Fibroblast of skin of scalp (primary cell): Measurements from ENCODE around the gene CEBPG. TPM values are rescaled to one million over a fixed set of nuclear protein-coding genes. Genes with fewer than 3 reads are reported as not detected.

Source experiments
- DNase-seq: peaks from one replicate; pipeline ENCODE4 v3.0.0-alpha.2; 2013
- polyA plus RNA-seq, 2 experiments: library from polyadenylated mRNA; unstranded; fragments of 120-200 nt; gene quantifications; one replicate each; pipeline ENCODE4 v1.2.1, GENCODE V29; 2013; ENCODE audit not compliant: insufficient read length in 2 of 2

CEBPG gene
- 51.6 TPM for polyA plus RNA-seq (2013, experiment 1 of 2; ENCODE audit: insufficient read length)
- 53.2 TPM for polyA plus RNA-seq (2013, experiment 2 of 2; ENCODE audit: insufficient read length)

DNA sequence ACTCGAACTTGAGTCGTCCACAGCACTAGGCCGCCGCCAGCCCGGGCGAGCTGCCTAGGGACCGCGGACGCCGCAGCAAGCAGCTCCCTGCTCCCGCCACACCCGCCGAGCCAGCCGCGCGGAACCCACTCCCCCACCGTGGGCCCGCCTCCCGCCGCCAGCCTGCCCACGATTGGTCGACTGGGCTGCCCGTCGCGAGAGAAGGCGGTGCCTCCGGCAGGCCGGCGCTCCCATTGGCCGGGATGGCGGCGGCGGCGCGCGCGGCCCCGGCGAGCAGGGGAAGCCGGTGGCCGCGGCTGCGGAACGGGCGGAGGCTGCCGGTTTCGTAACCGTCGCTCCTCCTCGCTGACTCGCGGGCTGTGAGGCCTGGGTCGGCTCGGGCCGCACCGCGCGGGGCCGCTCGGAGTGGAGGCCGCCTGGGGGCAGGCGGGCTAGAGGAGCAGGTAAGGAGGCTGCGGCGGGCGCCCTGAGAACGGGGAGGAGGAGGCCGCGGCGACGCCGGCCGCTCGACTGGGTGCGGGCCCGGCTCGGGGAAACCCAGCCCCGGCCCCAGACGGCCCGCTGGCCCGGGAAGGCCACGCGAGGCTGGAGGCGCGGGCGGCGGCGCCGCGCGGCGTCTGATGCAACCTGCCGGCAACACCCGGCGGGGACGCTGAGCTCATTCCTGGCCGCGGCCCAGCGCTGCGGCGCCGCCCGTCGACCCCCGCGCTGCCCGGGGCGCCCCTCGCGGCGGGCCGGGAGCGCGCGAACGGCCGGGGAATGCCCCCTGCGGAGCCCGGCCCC lies at the start of gene CEBPG:
TSS of gene CEBPG (plus strand) at position 257 of the 783 bp plus-strand sequence. CDS start 5,531 bp downstream, outside the sequence.
- peak; percentile 95 for DNase-seq

DNA sequence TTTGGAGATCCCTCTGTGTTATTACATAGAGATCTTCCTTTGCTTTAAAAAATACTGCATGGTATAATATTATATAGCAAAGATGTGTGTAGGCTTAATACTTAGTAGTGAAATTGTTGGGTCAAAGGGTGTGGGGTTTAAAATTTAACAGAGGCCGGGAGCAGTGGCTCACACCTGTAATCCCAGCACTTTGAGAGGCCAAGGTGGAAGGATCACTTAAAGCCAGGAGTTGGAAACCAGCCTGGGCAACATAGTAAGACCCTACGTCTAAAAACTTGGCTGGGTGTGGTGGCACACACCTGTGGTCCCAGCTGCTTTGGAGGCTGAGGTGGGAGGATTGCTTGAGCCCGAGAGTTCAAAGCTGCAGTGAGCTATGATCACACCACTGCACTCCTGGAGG lies 48.9 kb upstream of the CEBPG start:
- DNase-seq, result no peak

DNA sequence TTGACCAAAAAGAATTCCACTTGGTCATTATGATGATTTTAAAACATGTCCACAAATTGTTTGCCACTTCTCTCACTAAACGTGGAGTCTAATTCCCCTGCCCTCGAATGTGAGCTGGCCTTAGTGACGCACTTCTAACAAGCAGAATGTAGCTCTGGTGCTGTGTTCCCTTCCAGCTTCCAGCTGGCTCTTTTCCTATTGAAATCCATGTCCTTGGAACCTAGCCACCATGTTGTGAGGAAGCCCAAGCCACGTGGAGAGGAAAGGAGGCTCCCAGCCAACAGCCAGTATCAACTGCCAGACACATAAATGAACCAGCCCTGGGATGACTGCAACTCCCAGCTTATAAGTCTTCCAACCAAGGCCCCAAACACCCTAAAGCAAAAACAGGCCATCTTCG lies 47.6 kb upstream of the CEBPG start:
- DNase-seq, result no peak

- no peak for DNase-seq
Measured at GRCh38 chr19:33329060-33329459, 44.4 kb upstream of the CEBPG start.

DNA sequence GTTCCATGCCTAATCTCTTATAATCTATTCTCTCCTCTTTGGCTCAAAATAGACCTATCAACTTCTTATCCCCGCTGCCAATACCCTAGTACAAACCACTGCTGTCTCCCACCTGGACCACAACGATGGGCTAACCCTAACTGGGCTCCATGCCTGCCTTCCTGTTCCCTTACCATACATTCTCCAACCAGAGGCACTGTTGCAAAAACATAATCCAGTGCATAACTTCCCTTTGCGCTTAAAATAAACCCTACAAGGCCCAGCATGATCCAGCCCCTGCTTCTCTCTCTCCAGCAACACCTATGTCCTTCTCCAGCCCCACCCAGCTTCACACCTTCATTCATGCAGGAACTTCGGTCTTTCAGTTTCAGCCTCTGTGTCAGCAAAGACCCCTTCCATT lies 43.8 kb upstream of the CEBPG start:
- DNase-seq, result no peak

DNA sequence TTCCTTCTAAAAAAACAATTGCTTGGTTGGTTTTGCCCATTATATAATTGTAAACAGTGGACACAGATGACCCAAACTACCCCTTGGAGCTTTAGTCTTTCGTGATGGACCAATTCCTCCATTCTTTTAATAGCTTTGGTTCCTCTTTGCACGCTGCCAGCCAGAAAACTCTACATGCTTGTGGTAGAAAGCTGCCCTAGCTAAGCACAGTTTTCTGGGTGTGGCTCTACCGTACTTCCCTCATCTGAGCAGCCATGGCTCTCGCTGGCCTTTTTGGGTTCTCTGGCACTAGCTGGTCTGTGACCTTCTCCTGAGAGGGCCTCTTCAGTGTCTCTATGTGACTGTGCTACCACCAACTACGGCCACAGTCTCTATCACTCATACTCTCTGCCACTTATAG lies 41.3 kb upstream of the CEBPG start:
- DNase-seq, result no peak

DNA sequence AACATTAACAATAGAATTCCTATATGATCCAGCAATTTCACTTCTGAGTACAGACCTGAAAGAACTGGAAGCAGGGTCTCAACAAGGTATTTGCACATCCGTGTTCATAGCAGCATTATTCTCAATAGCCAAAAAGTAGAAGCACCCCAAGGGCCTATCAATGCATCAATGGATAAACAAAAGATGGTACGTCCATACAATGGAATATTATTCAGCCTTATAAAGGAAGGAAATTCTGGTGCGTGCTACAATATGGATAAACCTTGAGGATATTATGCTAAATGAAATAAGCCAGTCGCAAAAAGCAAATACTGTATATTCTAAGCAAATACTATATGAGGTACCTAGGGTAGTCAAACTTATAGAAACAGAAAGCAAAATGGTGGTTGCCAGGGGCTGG lies 40.4 kb upstream of the CEBPG start:
- no peak for DNase-seq

DNA sequence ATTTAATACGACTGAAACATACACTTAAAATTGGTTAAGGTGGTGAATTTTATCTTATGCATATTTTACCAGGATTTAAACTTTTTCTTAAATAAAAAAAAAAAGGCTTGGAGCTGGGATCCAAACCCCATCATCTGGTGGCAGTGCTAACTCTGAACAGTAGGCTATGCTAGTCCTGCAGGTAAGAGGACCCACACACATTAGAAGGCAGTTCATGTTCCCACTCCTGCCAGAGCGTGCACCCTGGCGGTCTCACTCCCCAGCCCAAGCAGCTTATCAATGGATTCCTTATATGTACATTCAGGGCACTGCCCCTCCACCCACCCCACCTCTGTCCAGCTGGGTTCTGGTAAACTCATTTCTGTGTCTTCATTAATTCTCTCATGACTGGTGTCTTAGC lies 39.9 kb upstream of the CEBPG start:
- no peak for DNase-seq

GRCh38 chr19:33334271-33334670 lies 39.2 kb upstream of the CEBPG start:
- DNase-seq, result no peak

- no peak for DNase-seq
Measured at GRCh38 chr19:33335446-33335845, 38.1 kb upstream of the CEBPG start.

DNA sequence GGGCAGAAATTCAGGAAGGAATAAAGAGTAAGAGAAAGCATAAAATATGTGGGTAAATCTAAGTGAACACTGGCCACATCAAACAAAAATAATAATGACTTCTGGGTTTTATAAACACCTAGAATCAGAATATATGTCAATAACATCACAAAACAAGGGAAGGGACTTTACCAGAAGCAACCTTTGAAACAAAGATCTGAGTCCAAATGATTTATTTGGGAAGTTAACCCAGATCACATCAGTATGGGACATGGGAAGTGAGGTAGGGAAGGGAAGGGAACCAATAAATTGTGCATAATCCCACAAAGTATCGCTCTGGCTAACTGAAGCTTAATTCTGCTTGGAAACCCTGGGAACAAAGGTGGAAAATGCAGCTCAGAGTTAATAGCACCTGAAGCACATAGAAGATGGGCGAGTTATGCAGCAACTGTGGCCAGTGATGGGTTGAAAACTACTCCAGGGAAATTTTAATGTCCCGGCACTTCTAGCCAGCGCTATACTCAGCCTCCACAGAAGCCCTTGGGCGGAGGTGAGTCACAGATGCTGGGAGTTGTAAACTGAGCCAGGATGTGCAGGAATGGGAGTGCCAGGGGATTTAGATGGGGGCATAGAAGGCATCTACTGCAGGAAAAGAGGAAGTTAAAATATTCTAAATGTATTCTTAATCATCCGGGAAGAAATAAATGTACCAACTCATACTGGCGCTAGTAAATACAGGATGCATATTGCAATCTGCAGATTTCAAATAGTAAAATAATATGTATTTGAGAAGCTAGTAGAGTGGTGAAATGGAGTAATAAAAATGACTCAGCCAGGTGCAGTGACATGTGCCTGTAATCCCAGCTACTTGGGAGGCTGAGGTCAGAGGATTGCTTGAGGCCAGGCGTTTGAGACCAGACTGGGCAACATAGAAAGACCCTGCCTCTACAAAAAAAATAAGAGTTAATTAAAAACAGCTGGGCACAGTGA lies 34.2 kb upstream of the CEBPG start:
- no peak for DNase-seq

DNA sequence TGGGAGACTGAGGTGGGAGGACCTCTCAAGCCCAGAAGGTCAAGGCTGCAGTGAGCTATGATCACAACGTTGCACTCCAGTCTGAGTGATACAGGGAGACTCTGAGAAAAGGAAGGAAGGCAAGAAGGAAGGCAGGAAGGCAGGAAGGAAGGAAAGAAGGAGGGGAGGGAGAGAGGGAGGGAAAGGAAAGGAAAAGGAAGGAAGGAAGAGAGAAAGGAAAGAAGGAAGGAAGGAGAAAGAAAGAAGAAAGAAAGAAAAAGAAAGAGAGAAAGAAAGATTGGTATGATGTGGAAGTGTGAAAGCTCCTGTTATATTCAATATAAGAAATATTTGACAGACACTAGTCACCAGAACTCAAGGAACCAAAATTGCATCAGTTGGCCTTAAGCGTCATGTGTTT lies 32.5 kb upstream of the CEBPG start:
- no peak for DNase-seq

DNA sequence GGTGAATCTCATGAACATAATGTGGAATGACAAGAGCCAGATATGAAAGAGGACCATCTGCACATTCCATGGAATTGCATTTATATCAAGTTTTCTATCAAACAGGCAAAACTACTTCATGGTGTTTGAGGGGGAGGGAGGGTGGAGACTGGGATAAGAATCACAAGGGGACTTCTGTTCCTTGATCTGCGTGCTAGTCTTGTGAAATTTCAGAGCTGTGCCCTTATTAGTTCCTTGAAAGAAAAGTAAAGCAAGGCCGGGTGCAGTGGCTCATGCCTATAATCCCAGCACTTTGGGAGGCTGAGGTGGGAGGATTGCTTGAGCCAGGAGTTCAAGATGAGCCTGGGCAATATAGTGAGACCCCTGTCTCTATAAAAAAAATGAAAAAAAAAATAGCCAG lies 30.2 kb upstream of the CEBPG start:
- DNase-seq, result no peak

- peak; percentile 9 for DNase-seq
Measured at GRCh38 chr19:33343859-33344572, 29.5 kb upstream of the CEBPG start.

GRCh38 chr19:33344573-33344925 lies 29.0 kb upstream of the CEBPG start:
- no peak for DNase-seq

DNA sequence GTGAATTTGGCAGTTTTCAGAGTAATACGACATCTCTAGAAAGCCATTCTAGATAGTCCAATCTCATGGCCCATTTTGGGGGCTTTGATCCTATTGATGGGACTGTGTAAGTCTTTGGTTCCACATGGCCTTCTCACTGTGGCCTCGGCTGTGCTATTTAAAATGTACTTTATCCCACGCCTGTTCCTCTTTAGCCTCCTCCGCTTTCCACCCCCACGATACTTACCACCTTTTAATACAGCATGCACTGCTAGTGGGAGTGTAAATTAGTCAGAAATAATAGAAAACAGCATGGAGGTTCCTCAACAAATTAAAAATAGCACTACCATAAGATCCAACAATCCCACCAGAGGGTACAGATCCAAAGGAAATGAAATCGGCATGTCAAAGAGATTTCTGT lies 28.3 kb upstream of the CEBPG start:
- no peak for DNase-seq

DNA sequence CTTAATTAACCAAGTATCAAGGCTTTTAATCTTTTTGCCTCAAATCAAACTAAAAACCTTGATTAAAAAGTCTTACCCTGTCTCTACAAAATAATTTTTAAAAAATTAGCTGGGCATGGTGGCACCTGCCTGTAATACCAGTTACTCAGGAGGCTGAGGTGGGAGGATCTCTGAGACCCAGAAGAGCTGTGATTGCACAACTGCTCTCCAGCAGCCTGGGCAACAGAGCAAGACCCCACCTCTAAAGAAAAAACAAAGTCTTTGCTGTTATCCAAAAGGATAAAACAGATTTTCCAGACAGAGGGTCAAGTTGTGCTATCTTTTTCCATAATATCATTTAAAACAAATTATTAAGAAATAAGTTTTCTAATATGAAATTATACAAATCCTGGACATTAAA lies 26.8 kb upstream of the CEBPG start:
- DNase-seq, result no peak

DNA sequence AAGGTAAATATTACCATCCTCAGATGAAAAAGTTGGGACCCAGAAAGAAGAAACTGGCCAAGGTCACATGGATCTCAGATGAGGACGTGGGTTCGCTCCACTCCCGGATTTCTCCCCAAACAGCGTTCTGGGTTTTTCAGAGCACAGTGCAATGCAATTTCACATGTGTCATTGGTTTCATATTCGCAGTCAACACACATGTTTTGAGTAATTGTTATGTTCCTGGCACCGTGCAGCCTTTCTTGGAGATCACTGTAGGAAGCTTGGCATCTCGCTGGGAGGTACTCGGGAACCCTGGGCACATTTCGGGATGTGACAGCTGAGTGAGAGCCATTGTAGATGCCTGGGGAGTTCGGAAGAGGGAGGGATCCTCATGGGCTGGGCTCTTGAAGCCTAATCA lies 26.2 kb upstream of the CEBPG start:
- no peak for DNase-seq

DNA sequence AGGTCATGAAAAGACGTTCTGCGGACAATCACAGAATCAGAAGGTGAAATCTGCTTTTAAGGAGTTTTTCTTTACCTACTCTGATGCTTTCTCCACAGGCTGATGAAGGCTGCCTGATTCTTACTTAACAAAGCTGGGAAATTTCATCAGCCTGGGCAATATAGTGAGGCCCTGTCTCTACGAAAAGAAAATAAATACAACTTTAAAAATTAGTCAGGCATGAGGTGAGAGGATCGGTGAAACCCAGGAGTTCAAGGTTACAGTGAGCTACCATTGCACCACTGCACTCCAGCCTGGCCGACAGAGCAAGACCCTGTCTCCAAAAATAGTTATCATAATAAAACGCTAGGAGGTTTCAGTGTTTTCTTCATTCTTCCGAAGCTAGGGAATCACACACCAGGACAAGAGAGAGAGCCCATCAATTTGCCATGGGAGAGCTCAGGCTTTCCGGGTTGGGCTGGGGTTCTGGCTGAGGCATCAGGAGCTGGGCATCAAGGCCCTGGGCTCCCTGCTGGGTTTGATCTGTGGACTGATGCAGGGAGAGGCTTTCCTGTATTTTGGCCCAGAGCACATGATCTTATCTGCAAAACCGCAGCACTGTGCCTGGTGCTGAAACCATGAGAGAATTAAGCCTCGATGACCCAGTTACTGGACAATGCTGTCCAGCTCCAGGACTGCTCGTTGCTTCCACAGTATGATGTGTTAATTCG lies 25.1 kb upstream of the CEBPG start:
- no peak for DNase-seq

DNA sequence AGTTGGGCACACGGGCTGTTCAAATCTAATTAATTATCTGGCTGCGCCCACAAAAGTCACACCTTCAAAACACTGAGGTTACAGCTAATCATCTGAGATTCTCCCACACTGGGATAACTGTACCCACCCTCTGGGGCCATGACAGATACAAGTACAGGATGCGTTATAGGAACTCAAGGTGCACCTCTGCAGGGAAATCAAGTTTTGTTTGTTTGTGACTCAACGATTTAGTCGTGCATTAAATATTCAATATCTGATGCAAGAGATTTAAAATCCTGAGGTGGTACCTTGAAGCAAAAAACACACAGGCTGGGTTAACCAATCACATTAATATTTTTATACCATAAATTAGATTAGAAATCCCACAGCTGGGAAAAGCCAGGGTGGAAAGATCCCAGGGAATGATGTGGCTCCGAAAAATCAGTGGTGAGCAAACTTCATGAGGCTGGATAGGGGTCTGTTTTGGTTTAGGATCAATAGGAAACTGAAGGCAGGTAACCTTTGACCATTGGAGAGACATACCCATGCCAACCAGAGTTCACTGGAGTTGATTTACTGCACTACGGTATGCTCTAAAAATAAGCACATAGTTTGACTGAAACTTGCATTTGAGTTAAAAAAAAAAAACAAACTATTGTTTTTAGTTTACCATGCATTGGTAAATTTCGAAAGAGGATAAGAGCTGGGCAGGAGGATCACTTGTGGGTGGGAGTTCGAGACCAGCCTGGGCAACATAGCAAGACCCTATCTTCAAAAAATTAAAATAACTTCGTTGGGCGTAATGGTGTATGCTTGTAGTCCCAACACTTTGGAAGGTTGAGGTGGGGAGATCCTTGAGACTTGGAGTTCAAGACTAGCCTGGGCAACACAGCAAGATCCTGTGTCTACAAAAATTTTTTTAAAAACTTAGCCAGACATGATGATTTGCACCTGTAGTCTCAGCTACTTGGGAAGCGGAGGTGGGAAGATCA lies 23.9 kb upstream of the CEBPG start:
- no peak for DNase-seq
